GM04504 (cell line): ENCODE results near the gene MAPK1.
"Not testable (repeated sequence)": the region's sequence is repeated elsewhere in the genome, so short reads cannot be mapped to it uniquely, and the experiment has no call there.

Experiments
- DNase-seq: peaks from one replicate; pipeline ENCODE4 v3.0.0-alpha.2; 2012; ENCODE audit warnings: low read depth

MAPK1 gene

GRCh38 chr22:21881841-21882753 lies 14.7 kb upstream of the MAPK1 start:
- DNase-seq = no peak

GRCh38 chr22:21876486-21877176 lies 9.2 kb upstream of the MAPK1 start:
- peak; percentile 61 for DNase-seq

GRCh38 chr22:21874953-21875352 lies 7.5 kb upstream of the MAPK1 start:
- DNase-seq = not testable (repeated sequence)

GRCh38 chr22:21873619-21874018 lies 6.2 kb upstream of the MAPK1 start:
- no peak for DNase-seq

GRCh38 chr22:21872741-21873140 lies 5.3 kb upstream of the MAPK1 start:
- not testable (repeated sequence) for DNase-seq

- no peak for DNase-seq
Observed at GRCh38 chr22:21868651-21869050, 1.2 kb upstream of the MAPK1 start.

GRCh38 chr22:21866833-21867527 lies 465 bp downstream of the MAPK1 start:
- no peak for DNase-seq

GRCh38 chr22:21865041-21865440 lies 2.4 kb downstream of the MAPK1 start:
- DNase-seq = peak; percentile 79

- DNase-seq = no peak
Observed at GRCh38 chr22:21862386-21863245, 4.8 kb downstream of the MAPK1 start.

- no peak for DNase-seq
Observed at GRCh38 chr22:21861851-21862250, 5.6 kb downstream of the MAPK1 start.

GRCh38 chr22:21861264-21861848 lies 6.1 kb downstream of the MAPK1 start:
- no peak for DNase-seq

GRCh38 chr22:21860491-21861039 lies 6.9 kb downstream of the MAPK1 start:
- DNase-seq = no peak

- no peak for DNase-seq
Observed at GRCh38 chr22:21858025-21858764, 9.2 kb downstream of the MAPK1 start.

GRCh38 chr22:21857481-21857914 lies 9.9 kb downstream of the MAPK1 start:
- DNase-seq = no peak

GRCh38 chr22:21856868-21857267 lies 10.6 kb downstream of the MAPK1 start:
- no peak for DNase-seq

- no peak for DNase-seq
Observed at GRCh38 chr22:21856197-21856596, 11.2 kb downstream of the MAPK1 start.

GRCh38 chr22:21855676-21856075 lies 11.8 kb downstream of the MAPK1 start:
- no peak for DNase-seq

- no peak for DNase-seq
Observed at GRCh38 chr22:21850660-21851059, 16.8 kb downstream of the MAPK1 start.

GRCh38 chr22:21849489-21849888 lies 18.0 kb downstream of the MAPK1 start:
- DNase-seq = no peak

GRCh38 chr22:21848057-21848456 lies 19.4 kb downstream of the MAPK1 start:
- not testable (repeated sequence) for DNase-seq
